ENCODE results near the gene RPGR. TPM values are rescaled to one million over a fixed set of nuclear protein-coding genes. Genes with fewer than 3 reads are reported as not detected.

The RPGR gene
- polyA plus RNA-seq, 1 donor (not counting 4 experiments of a cell fraction or from before 2014, with no cell fraction given), result 2.4 TPM

GRCh38 chrX:38260231-38260630, 67.1 kb downstream of the RPGR start:
- H3K9me1 ChIP-seq (ENCODE audit: control insufficient read depth, extremely low read depth, insufficient read depth, low read length), result no peaks in the 10 kb centered on the region
- TF ChIP-seq EZH2 (IDR thresholded peaks at IDR 0.05; ENCODE audit: low read length) (no peak), CTCF (optimal IDR thresholded peaks at IDR 0.05 in 1 of 3, IDR thresholded peaks at IDR 0.05 in 1 of 3, conservative IDR thresholded peaks at IDR 0.05 in 1 of 3; ENCODE audit: extremely low read depth in 1 of 3, insufficient read depth in 2 of 3, low read length in 3 of 3) (peak; percentile 49 to 53 (median 53))
- dilution Hi-C loops (cut with MboI; ENCODE audit: extremely low pct_ligation_motif_present, low sequenced_read_pairs), result no loop called here
- H4K20me1 ChIP-seq (ENCODE audit: control insufficient read depth, extremely low read depth, insufficient read depth, low read length), result no peaks in the 10 kb centered on the region
- no peak for DNase-seq (ENCODE audit: low read depth, low spot score)
- no peaks in the 10 kb centered on the region for H3K9me3 ChIP-seq (ENCODE audit: control insufficient read depth, low read depth, low read length)
- H3K9ac ChIP-seq (ENCODE audit: control insufficient read depth, extremely low read depth, insufficient read depth, low read length), result no peak overlapping the region
- no peak for FAIRE-seq
- no peak overlapping the region for H3K4me3 ChIP-seq (ENCODE audit: control insufficient read depth in 2 of 3, extremely low read depth in 1 of 3, insufficient read depth in 2 of 3, low read depth in 1 of 3, low read length in 3 of 3)
- H3K79me2 ChIP-seq (ENCODE audit: control insufficient read depth, insufficient read depth, low read length), result no peaks in the 10 kb centered on the region
- H3K27ac ChIP-seq (ENCODE audit: control insufficient read depth, insufficient read depth, low read length), result no peak overlapping the region
- H3K27me3 ChIP-seq (ENCODE audit: control insufficient read depth, extremely low read depth, insufficient read depth, low read length), result peaks cover 3% of the 10 kb centered on the region
- H3K4me2 ChIP-seq (ENCODE audit: control insufficient read depth, extremely low read depth, insufficient read depth, low read depth, low read length), result no peak overlapping the region
- H2AFZ ChIP-seq (ENCODE audit: control insufficient read depth, low read length), result no peak overlapping the region
- no peaks in the 10 kb centered on the region for H3K4me1 ChIP-seq (ENCODE audit: control insufficient read depth, extremely low read depth, insufficient read depth, low read length)
- no peaks in the 10 kb centered on the region for H3K36me3 ChIP-seq (ENCODE audit: control insufficient read depth in 2 of 2, extremely low read depth in 1 of 2, insufficient read depth in 2 of 2, low read length in 2 of 2)

GRCh38 chrX:38256019-38256418, 71.3 kb downstream of the RPGR start:
- dilution Hi-C loops (cut with MboI; ENCODE audit: extremely low pct_ligation_motif_present, low sequenced_read_pairs), result no loop called here
- H3K9me1 ChIP-seq (ENCODE audit: control insufficient read depth, extremely low read depth, insufficient read depth, low read length), result no peaks in the 10 kb centered on the region
- H3K27ac ChIP-seq (ENCODE audit: control insufficient read depth, insufficient read depth, low read length), result no peak overlapping the region
- no peak for TF ChIP-seq CTCF (optimal IDR thresholded peaks at IDR 0.05 in 1 of 3, IDR thresholded peaks at IDR 0.05 in 1 of 3, conservative IDR thresholded peaks at IDR 0.05 in 1 of 3; ENCODE audit: extremely low read depth in 1 of 3, insufficient read depth in 2 of 3, low read length in 3 of 3)
- TF ChIP-seq EZH2 (IDR thresholded peaks at IDR 0.05; ENCODE audit: low read length), result no peak
- DNase-seq (ENCODE audit: low read depth, low spot score) (no peak), FAIRE-seq (no peak)
- H3K27me3 ChIP-seq (ENCODE audit: control insufficient read depth, extremely low read depth, insufficient read depth, low read length), result peaks cover 3% of the 10 kb centered on the region
- H3K4me1 ChIP-seq (ENCODE audit: control insufficient read depth, extremely low read depth, insufficient read depth, low read length), result no peaks in the 10 kb centered on the region
- no peaks in the 10 kb centered on the region for H3K79me2 ChIP-seq (ENCODE audit: control insufficient read depth, insufficient read depth, low read length)
- H3K4me2 ChIP-seq (ENCODE audit: control insufficient read depth, extremely low read depth, insufficient read depth, low read depth, low read length), result no peak overlapping the region
- no peaks in the 10 kb centered on the region for H3K36me3 ChIP-seq (ENCODE audit: control insufficient read depth in 2 of 2, extremely low read depth in 1 of 2, insufficient read depth in 2 of 2, low read length in 2 of 2)
- no peak overlapping the region for H3K4me3 ChIP-seq (ENCODE audit: control insufficient read depth in 2 of 3, extremely low read depth in 1 of 3, insufficient read depth in 2 of 3, low read depth in 1 of 3, low read length in 3 of 3)
- H3K9me3 ChIP-seq (ENCODE audit: control insufficient read depth, low read depth, low read length), result no peaks in the 10 kb centered on the region
- no peak overlapping the region for H3K9ac ChIP-seq (ENCODE audit: control insufficient read depth, extremely low read depth, insufficient read depth, low read length)
- no peaks in the 10 kb centered on the region for H4K20me1 ChIP-seq (ENCODE audit: control insufficient read depth, extremely low read depth, insufficient read depth, low read length)
- H2AFZ ChIP-seq (ENCODE audit: control insufficient read depth, low read length), result no peak overlapping the region

Data from keratinocyte (primary cell).